ENCODE data around the gene NYAP2.

The NYAP2 gene

DNA sequence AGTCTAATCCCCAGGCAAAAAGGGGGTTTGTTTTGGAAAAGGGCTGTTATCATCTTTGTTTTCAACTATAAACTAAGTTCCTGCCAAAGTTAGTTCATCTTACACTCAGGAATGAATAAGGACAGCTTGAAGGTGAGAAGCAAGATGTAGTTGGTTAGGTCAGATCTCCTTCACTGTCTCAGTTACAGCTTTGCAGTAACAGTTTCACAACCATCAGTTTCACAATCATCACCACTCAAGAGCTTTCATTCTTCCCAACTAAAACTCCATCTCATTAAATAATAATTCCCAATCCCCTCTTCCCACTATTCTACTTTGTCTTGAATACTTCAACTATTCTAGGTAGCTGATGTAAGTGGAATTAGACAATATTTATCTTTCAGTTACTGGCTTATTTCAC, 200.9 kb downstream of the NYAP2 start:
- H3K4me2 ChIP-seq (ENCODE audit: low read depth, low read length, poor library complexity, severe bottlenecking): no peak overlapping the region
- TF ChIP-seq, protein P1, sequence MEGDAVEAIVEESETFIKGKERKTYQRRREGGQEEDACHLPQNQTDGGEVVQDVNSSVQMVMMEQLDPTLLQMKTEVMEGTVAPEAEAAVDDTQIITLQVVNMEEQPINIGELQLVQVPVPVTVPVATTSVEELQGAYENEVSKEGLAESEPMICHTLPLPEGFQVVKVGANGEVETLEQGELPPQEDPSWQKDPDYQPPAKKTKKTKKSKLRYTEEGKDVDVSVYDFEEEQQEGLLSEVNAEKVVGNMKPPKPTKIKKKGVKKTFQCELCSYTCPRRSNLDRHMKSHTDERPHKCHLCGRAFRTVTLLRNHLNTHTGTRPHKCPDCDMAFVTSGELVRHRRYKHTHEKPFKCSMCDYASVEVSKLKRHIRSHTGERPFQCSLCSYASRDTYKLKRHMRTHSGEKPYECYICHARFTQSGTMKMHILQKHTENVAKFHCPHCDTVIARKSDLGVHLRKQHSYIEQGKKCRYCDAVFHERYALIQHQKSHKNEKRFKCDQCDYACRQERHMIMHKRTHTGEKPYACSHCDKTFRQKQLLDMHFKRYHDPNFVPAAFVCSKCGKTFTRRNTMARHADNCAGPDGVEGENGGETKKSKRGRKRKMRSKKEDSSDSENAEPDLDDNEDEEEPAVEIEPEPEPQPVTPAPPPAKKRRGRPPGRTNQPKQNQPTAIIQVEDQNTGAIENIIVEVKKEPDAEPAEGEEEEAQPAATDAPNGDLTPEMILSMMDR (conservative IDR thresholded peaks at IDR 0.05; ENCODE audit: low read length): no peak
- TF ChIP-seq EZH2phosphoT487 (IDR thresholded peaks at IDR 0.05; ENCODE audit: borderline replicate concordance): no peak
- H3K27me3 ChIP-seq (ENCODE audit: insufficient read depth, low read length, poor library complexity, severe bottlenecking): no peaks in the 10 kb centered on the region
- no peaks in the 10 kb centered on the region for H3K79me2 ChIP-seq (ENCODE audit: insufficient read depth, low read length)
- H3K9ac ChIP-seq (ENCODE audit: low read depth, low read length, poor library complexity, severe bottlenecking): no peak overlapping the region
- H2AFZ ChIP-seq (ENCODE audit: low read length): no peak overlapping the region
- no peaks in the 10 kb centered on the region for H4K20me1 ChIP-seq (ENCODE audit: insufficient read depth, low read length, poor library complexity, severe bottlenecking)
- H3K9me2 ChIP-seq (replicated peaks; ENCODE audit: low read depth, low read length): no peaks in the 10 kb centered on the region
- no peaks in the 10 kb centered on the region for H3K9me3 ChIP-seq (ENCODE audit: insufficient read depth, low read depth, low read length)
- no peaks in the 10 kb centered on the region for H3K4me1 ChIP-seq (ENCODE audit: insufficient read depth, low read length, poor library complexity, severe bottlenecking)
- H3K4me3 ChIP-seq (ENCODE audit: low read length, poor library complexity, severe bottlenecking): no peak overlapping the region
- no peaks in the 10 kb centered on the region for H3K36me3 ChIP-seq (ENCODE audit: insufficient read depth, low read length)
- no peaks in the 10 kb centered on the region for H3F3A ChIP-seq (ENCODE audit: low read depth)

DNA sequence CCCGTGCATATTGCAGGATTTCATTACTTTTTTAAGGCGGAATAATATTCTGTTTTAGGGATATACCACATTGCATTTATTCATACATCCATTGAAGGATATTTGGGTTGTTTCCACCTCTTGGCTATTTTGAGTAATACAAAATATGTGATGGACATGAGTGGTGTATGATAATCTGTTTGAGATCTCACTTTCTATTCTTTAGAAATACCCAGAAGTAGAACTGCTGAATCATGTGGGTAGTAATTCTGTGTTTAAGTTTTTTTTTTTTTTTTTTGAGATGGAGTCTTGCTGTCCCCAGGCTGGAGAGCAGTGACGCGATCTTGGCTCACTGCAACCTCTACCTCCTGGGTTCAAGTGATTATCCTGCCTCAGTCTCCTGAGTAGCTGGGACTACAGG, 201.4 kb downstream of the NYAP2 start:
- Histone ChIP-seq H3K4me2 (ENCODE audit: low read depth, low read length, poor library complexity, severe bottlenecking) (no peak overlapping the region), H4K20me1 (ENCODE audit: insufficient read depth, low read length, poor library complexity, severe bottlenecking) (no peaks in the 10 kb centered on the region), H3K9ac (ENCODE audit: low read depth, low read length, poor library complexity, severe bottlenecking) (no peak overlapping the region), H3K9me3 (ENCODE audit: insufficient read depth, low read depth, low read length) (no peaks in the 10 kb centered on the region), H3K9me2 (replicated peaks; ENCODE audit: low read depth, low read length) (no peaks in the 10 kb centered on the region), H2AFZ (ENCODE audit: low read length) (no peak overlapping the region), H3K4me1 (ENCODE audit: insufficient read depth, low read length, poor library complexity, severe bottlenecking) (no peaks in the 10 kb centered on the region), H3K79me2 (ENCODE audit: insufficient read depth, low read length) (no peaks in the 10 kb centered on the region), H3K27me3 (ENCODE audit: insufficient read depth, low read length, poor library complexity, severe bottlenecking) (no peaks in the 10 kb centered on the region), H3K4me3 (ENCODE audit: low read length, poor library complexity, severe bottlenecking) (no peak overlapping the region), H3F3A (ENCODE audit: low read depth) (no peaks in the 10 kb centered on the region), H3K36me3 (ENCODE audit: insufficient read depth, low read length) (no peaks in the 10 kb centered on the region)
- TF ChIP-seq, protein P1 (conservative IDR thresholded peaks at IDR 0.05; ENCODE audit: low read length): no peak
- TF ChIP-seq EZH2phosphoT487 (IDR thresholded peaks at IDR 0.05; ENCODE audit: borderline replicate concordance): no peak

DNA sequence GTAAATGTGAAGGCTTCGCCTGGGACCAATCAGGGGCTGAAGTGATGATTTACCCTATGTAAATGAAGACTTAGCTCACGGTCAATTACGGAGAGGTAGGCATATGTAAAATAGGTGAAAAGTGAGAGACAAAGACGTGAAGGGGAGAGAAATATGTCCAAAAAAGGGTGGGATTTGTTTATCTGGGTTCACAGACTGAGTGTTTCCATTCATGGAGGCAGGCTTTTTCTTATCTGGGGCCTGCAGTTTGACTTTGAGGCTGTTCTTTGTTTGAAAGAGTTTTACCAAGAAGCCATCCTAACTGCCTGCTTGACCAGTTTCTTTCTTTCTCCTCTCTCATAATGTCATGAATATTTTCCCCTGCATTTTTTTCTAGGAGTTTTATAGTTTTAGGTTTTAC, 202.7 kb downstream of the NYAP2 start:
- no peaks in the 10 kb centered on the region for H3K27me3 ChIP-seq (ENCODE audit: insufficient read depth, low read length, poor library complexity, severe bottlenecking)
- no peaks in the 10 kb centered on the region for H3K9me3 ChIP-seq (ENCODE audit: insufficient read depth, low read depth, low read length)
- H3F3A ChIP-seq (ENCODE audit: low read depth): no peaks in the 10 kb centered on the region
- no peaks in the 10 kb centered on the region for H4K20me1 ChIP-seq (ENCODE audit: insufficient read depth, low read length, poor library complexity, severe bottlenecking)
- TF ChIP-seq, protein P1 (conservative IDR thresholded peaks at IDR 0.05; ENCODE audit: low read length): no peak
- no peak for TF ChIP-seq EZH2phosphoT487 (IDR thresholded peaks at IDR 0.05; ENCODE audit: borderline replicate concordance)
- H3K4me1 ChIP-seq (ENCODE audit: insufficient read depth, low read length, poor library complexity, severe bottlenecking): no peaks in the 10 kb centered on the region
- H3K36me3 ChIP-seq (ENCODE audit: insufficient read depth, low read length): no peaks in the 10 kb centered on the region
- no peak overlapping the region for H3K4me2 ChIP-seq (ENCODE audit: low read depth, low read length, poor library complexity, severe bottlenecking)
- no peak overlapping the region for H3K9ac ChIP-seq (ENCODE audit: low read depth, low read length, poor library complexity, severe bottlenecking)
- H3K9me2 ChIP-seq (replicated peaks; ENCODE audit: low read depth, low read length): no peaks in the 10 kb centered on the region
- no peaks in the 10 kb centered on the region for H3K79me2 ChIP-seq (ENCODE audit: insufficient read depth, low read length)
- H3K4me3 ChIP-seq (ENCODE audit: low read length, poor library complexity, severe bottlenecking): no peak overlapping the region
- no peak overlapping the region for H2AFZ ChIP-seq (ENCODE audit: low read length)
